GM19099 (cell line): Measurements from ENCODE around the gene YPEL4.

ENCODE experiments used
- POLR2A ChIP-seq: IDR thresholded peaks from 3 replicates; pipeline ENCODE4 v1.6.1; 2011; ENCODE audit warnings: low read depth; ENCODE audit not compliant: insufficient read length; ENCODE audit errors: extremely low read depth

Gene YPEL4

GRCh38 chr11:57657194-57658022 lies 7.7 kb upstream of the YPEL4 start, which contains the start of gene CLP1:
Gene CLP1 (plus strand): TSS chr11:57657762. CDS start chr11:57659477, 1,715 bp downstream.
- TF ChIP-seq POLR2A, result peak; percentile 73

DNA sequence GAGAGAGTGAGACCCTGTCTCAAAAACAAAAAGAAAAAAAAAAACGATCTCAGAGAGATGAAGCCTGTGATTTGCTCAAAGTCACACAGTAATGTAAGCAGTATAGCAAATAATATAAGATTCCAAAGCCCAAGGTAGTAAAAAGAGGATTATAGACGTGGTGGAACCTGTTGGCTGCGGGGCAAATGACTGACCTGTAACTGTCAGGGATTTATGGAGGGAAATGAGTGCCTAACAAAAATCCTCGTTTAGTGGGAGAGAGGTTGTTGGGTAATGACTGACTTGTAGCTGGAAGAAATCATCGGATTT lies 7.1 kb upstream of the YPEL4 start:
- no peak for TF ChIP-seq POLR2A

- TF ChIP-seq POLR2A, result no peak
Measured at GRCh38 chr11:57653163-57653562, 3.5 kb upstream of the YPEL4 start.

- TF ChIP-seq POLR2A, result no peak
Measured at GRCh38 chr11:57652662-57653061, 3.0 kb upstream of the YPEL4 start.

DNA sequence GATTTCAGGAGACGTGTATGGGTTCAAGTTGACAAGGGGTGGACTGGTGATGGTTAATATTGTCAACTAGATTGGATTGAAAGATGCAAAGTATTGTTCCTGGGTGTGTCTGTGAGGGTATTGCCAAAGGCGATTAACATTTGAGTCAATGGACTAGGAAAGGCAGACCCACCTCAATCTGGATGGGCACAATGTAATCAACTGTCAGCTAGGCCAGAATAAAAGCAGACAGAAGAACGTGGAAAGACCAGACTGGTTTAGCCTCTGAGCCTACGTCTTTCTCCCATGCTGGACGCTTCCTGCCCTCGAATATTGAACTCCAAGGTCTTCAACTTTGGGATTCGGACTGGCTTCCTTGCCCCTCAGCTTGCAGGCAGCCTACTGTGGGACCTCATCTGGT lies 1.7 kb upstream of the YPEL4 start:
- no peak for TF ChIP-seq POLR2A

DNA sequence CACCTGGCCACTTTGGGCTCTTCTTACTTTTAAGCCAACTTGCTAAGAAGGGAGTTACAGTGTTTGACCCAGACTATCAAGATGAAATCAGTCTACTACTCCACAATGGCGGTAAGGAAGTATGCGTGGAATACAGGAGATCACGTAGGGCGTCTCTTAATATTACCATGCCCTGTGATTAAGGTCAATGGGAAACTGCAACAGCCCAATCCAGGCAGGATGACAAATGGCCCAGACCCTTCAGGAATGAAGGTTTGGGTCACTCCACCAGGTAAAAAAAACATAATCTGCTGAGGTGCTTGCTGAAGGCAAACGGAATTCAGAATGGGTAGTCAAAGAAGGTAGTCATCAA lies 1.0 kb upstream of the YPEL4 start:
- no peak for TF ChIP-seq POLR2A

DNA sequence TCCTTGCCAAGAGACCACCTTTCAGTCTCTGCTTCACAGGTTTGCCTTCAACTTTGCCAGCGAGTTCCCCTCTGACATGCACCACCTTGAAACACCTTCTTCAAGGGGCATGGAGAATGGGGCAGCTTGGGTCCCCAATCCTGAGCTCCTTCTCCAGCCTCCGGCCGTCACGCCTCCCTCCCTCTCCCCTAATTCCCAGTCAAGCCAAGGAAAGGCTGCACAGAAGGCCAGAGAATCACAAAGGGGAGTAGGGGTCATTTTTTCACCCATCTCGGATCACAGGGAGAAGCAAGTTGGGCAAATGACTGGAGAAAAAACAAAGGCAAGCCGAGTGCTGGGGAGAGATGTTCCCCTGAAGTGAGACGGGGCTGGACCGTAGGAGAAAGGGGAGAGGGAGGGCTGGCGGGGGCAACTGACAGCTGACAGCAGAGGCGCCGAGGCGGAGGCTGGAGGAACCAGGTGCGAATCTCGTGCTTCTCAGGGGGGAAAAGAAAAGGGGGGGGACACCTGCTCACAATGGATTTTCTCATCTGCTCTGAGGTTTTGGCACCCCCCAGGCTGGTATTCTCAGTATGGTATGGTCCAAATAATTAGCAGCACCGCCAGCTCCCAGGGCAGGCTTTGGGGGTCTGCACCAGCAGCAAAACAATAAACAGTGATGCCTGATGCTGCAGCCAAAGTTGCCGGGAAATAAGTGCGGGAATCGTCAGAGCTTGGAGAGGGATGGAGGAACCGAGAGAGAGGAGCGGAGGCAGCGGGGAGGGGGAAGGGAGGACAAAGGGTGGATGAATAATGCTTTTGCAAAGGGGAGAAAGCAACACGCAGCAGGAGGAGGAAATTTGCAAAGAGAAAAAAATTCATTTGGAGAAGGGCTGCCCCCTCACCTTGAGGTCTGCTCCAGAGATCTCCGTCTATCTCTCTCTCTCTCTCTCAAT lies 644 bp downstream of the YPEL4 start:
- TF ChIP-seq POLR2A, result no peak

DNA sequence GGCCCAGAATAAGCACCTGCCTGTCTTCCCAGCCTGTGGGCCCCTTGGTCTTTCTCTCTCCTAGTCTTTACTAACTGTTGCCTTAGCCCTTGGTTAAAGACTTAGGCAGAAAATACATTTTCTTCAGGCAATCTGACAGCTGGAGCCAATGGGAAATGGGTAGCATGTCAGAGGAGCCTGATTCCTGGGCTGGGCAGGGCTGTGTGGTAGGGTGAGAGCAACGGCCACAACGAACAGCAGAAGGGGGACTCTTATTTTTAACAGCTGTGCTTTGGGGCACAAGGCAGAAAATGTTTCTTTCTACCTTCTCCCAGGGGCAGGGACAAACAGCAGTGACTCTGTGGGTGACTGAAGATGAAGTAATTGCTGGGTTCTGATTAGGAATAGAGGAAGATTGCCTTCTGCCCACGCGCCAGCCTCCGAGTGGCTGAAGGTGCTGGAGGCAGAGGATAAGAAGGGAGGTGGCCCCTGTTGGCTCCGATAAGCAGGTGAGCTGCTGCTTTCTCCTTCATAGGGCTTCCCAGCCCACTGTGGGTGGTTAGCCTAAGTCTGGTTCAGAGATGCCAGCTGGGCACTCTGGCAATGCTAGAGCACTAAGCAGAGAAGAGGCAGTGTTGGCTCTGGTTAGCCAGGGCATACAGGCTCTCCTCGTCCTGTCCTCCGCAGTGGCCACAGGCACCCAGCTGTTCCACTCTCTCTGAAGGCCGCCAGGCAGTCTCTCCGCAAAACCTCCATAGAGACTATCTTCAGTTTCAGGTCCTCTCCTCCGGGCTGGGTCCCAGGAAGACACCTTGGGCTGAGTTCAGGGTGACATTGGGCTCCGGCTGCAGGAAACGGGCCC lies 1.5 kb downstream of the YPEL4 start:
- TF ChIP-seq POLR2A, result no peak

GRCh38 chr11:57647372-57647771 lies 2.3 kb downstream of the YPEL4 start:
- TF ChIP-seq POLR2A, result no peak

GRCh38 chr11:57646799-57647303 lies 2.9 kb downstream of the YPEL4 start:
- TF ChIP-seq POLR2A, result no peak

DNA sequence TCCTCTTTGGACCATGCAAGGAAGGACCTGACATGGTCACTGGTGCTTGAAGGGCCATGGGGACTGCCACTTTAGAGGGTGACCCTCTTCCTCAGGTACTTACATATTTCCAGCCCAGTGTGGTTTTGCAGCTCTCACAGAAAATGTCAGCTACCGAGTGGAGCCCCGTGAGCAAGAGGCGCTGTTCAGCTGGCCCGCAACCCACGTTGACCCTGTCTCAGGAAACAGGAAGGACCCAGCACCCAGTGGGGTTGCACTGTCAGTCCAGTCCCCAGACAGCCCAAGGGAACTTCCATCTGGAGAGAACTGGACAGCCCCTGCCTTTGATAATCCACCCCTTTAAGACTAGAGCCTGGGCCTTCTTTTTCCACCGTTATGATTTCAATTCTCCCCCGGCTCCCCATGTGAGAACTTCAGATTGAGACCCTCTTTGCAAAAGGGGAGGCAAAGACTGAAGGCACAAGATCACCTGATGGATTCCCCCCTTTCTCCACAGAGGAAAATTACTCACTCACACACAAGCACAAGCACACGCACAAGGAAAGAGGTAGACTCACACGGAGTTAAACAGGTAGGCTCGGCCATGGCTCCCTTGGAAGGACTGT lies 3.4 kb downstream of the YPEL4 start:
- TF ChIP-seq POLR2A, result no peak

DNA sequence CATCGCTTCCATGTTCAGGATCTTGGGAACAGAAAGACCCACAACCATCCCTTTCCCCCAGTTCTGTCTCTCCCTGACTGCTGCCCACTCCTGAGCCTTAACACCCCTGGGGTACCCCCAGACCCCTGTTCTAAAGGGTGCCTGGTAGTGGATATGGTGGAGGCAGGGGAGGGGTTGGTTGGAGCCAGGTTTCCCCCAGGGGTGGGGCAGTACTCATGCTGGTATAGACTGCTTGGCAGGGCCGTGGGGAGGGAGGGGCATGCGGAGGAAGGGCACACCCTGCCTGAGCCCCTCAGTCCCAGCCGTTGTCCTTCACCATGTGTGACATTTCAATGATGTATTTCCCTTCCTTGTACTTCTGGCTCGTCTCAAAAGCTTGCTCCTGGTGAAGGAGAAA lies 4.0 kb downstream of the YPEL4 start:
- no peak for TF ChIP-seq POLR2A

- TF ChIP-seq POLR2A, result no peak
Measured at GRCh38 chr11:57644748-57645688, 4.7 kb downstream of the YPEL4 start.
